Hematopoietic multipotent progenitor cell (in vitro differentiated cells): ENCODE data around the gene ITGB4. TPM values are rescaled to one million over a fixed set of nuclear protein-coding genes. Genes with fewer than 3 reads are reported as not detected.

Experiments
- DNase-seq, 3 donors: peaks; one replicate each; pipeline ENCODE4 v3.0.0-alpha.2; 2011 to 2015; ENCODE audit warnings: low read depth in 2 of 3, low spot score in 2 of 3
- total RNA-seq: library from RNA; depleted of rRNA; stranded (reverse); fragments of >200 nt; gene quantifications from one replicate; pipeline ENCODE4 v1.2.3, GENCODE V29; 2012

Gene ITGB4
- total RNA-seq, 1 donor: 11.3 TPM

- no peak for DNase-seq
Measured at GRCh38 chr17:75695830-75696271, 25.4 kb upstream of the ITGB4 start.

- no peak for DNase-seq
Measured at GRCh38 chr17:75697651-75698291, 23.5 kb upstream of the ITGB4 start.

GRCh38 chr17:75698659-75699058, 22.6 kb upstream of the ITGB4 start:
- DNase-seq: no peak

- DNase-seq: no peak
Measured at GRCh38 chr17:75701288-75701687, 20.0 kb upstream of the ITGB4 start.

- DNase-seq: no peak
Measured at GRCh38 chr17:75703191-75703590, 18.1 kb upstream of the ITGB4 start.

- DNase-seq: no peak
Measured at GRCh38 chr17:75703591-75703990, 17.7 kb upstream of the ITGB4 start.

GRCh38 chr17:75704963-75705875, 16.0 kb upstream of the ITGB4 start:
- DNase-seq: no peak

GRCh38 chr17:75706042-75706728, 15.1 kb upstream of the ITGB4 start:
- no peak for DNase-seq

- peak in 2 of 3 donors; percentile 56 to 57 for DNase-seq
Measured at GRCh38 chr17:75707079-75707571, 14.1 kb upstream of the ITGB4 start.

- DNase-seq: no peak
Measured at GRCh38 chr17:75712446-75712845, 8.8 kb upstream of the ITGB4 start.

GRCh38 chr17:75719732-75720131, 1.5 kb upstream of the ITGB4 start:
- no peak for DNase-seq

GRCh38 chr17:75721463-75722011, 278 bp downstream of the ITGB4 start:
- DNase-seq: no peak

- DNase-seq: no peak
Measured at GRCh38 chr17:75722076-75722475, 817 bp downstream of the ITGB4 start.

- no peak for DNase-seq
Measured at GRCh38 chr17:75722542-75723095, 1.4 kb downstream of the ITGB4 start.

- no peak for DNase-seq
Measured at GRCh38 chr17:75723171-75723930, 2.1 kb downstream of the ITGB4 start.

GRCh38 chr17:75724016-75725003, 3.1 kb downstream of the ITGB4 start:
- DNase-seq: no peak

- DNase-seq: no peak
Measured at GRCh38 chr17:75725504-75725903, 4.2 kb downstream of the ITGB4 start.

GRCh38 chr17:75727391-75727790, 6.1 kb downstream of the ITGB4 start:
- no peak for DNase-seq

GRCh38 chr17:75729351-75729750, 8.1 kb downstream of the ITGB4 start:
- DNase-seq: no peak
